ENCODE measurements around the gene NME5. TPM values are rescaled to one million over a fixed set of nuclear protein-coding genes. Genes with fewer than 3 reads are reported as not detected.

NME5 gene
- total and polyA plus RNA-seq, 2 of the 13 experiments (the other 11 are each of a cell fraction or from before 2014, with no cell fraction given), result 0.18 TPM; not detected in 1

DNA sequence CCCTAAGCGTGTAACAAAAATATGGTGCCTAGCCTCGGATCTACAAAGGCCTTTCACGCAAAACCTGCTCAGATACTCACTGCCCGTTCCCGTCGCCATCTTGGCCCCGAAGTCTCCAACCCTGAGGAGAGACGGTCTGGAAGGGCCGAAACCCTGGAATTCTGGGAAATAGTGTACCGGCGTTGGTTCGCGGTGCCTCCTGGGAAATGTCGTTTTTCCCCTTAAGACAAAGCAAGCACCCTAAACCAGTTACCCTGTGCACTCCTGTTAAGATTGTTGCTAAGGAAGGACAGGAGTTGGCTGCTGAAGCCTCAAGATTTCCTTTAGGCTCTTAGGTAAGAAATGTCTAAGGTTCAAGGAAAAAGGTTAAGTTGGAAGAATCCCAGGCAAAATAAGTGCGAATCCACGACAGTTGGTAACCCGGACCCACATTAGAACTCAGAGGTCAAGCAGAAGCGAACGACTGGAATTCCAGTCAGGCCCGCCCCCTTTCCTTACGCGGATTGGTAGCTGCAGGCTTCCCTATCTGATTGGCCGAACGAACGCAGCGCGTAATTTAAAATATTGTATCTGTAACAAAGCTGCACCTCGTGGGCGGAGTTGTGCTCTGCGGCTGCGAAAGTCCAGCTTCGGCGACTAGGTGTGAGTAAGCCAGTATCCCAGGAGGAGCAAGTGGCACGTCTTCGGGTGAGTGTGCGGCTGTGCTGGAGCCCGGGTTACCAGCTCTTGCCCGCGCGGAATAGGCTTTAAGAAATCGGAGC, 39.5 kb upstream of the NME5 start, which contains the start of the genes BRD8 and KIF20A (continued):
- TF ChIP-seq E2F5 (CRISPR knock-in tag; conservative IDR thresholded peaks at IDR 0.05) (peak; percentile 95), ZMAT3 (CRISPR knock-in tag; conservative IDR thresholded peaks at IDR 0.05) (0 out of 2 replicates have a peak, but pooled peaks have one; percentile 33), THAP11 (CRISPR knock-in tag; IDR thresholded peaks at IDR 0.05) (peak; percentile 98), MTF2 (CRISPR knock-in tag; IDR thresholded peaks at IDR 0.05; ENCODE audit: borderline replicate concordance) (no peak), ZNF17 (CRISPR knock-in tag; IDR thresholded peaks at IDR 0.05) (no peak), POLR2G (IDR thresholded peaks at IDR 0.05; ENCODE audit: low read depth, low read length) (peak; percentile 94), HNRNPL (IDR thresholded peaks at IDR 0.05; ENCODE audit: low read depth, low read length) (no peak), MBNL3 (CRISPR knock-in tag; conservative IDR thresholded peaks at IDR 0.05) (no peak), SNRNP70 (IDR thresholded peaks at IDR 0.05; ENCODE audit: low read depth, low read length) (no peak), NFE2L1 (CRISPR knock-in tag; IDR thresholded peaks at IDR 0.05; ENCODE audit: borderline replicate concordance) (no peak), NR2F2 (IDR thresholded peaks at IDR 0.05; ENCODE audit: borderline replicate concordance, low read depth) (0 out of 2 replicates have a peak, but pooled peaks have one; percentile 30), SRSF9 (IDR thresholded peaks at IDR 0.05; ENCODE audit: borderline replicate concordance, insufficient read depth, low read depth, low read length, poor library complexity, severe bottlenecking) (no peak), ATF1 (CRISPR knock-in tag; IDR thresholded peaks at IDR 0.05) (peak; percentile 87), POLR2AphosphoS5 (IDR thresholded peaks at IDR 0.05; ENCODE audit: low read depth, low read length) (peak; percentile 95), MYNN (CRISPR knock-in tag; IDR thresholded peaks at IDR 0.05; ENCODE audit: low read depth) (0 out of 2 replicates have a peak, but pooled peaks have one; percentile 10), CCDC6 (CRISPR knock-in tag; IDR thresholded peaks at IDR 0.05) (peak; percentile 93), ERF (CRISPR knock-in tag; IDR thresholded peaks at IDR 0.05) (peak; percentile 71), SNAPC2 (CRISPR knock-in tag; IDR thresholded peaks at IDR 0.05) (peak; percentile 59), HNRNPK (IDR thresholded peaks at IDR 0.05; ENCODE audit: low read depth, low read length, poor library complexity, severe bottlenecking) (no peak), ZSCAN9 (CRISPR knock-in tag; IDR thresholded peaks at IDR 0.05; ENCODE audit: borderline replicate concordance) (peak; percentile 16; the same call in 1 of the 2 replicates), RNF2 (conservative IDR thresholded peaks at IDR 0.05; ENCODE audit: low read depth) (no peak), ZNF343 (CRISPR knock-in tag; IDR thresholded peaks at IDR 0.05) (no peak)
- TF ChIP-seq, protein P1, sequence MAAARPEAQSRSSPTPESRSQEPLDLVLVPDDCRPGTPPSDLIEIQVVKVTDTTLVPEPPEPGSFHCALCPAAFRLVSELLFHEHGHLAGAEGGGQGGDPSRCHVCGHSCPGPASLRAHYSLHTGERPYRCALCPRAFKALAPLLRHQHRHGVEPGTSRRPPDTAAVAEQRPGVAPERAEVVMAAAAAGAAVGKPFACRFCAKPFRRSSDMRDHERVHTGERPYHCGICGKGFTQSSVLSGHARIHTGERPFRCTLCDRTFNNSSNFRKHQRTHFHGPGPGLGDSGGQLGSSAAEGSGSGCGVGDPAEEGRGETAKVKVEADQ (CRISPR knock-in tag; IDR thresholded peaks at IDR 0.05; ENCODE audit: borderline replicate concordance), result no peak
- TF ChIP-seq, protein P2, sequence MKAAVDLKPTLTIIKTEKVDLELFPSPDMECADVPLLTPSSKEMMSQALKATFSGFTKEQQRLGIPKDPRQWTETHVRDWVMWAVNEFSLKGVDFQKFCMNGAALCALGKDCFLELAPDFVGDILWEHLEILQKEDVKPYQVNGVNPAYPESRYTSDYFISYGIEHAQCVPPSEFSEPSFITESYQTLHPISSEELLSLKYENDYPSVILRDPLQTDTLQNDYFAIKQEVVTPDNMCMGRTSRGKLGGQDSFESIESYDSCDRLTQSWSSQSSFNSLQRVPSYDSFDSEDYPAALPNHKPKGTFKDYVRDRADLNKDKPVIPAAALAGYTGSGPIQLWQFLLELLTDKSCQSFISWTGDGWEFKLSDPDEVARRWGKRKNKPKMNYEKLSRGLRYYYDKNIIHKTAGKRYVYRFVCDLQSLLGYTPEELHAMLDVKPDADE (CRISPR knock-in tag; IDR thresholded peaks at IDR 0.05), result no peak
